ENCODE measurements around the gene RPS19. TPM values are rescaled to one million over a fixed set of nuclear protein-coding genes. Genes with fewer than 3 reads are reported as not detected.
"Not testable (repeated sequence)": the region's sequence is repeated elsewhere in the genome, so short reads cannot be mapped to it uniquely, and the experiment has no call there.

The RPS19 gene
- total and polyA plus RNA-seq, 4 donors = 241 to 2,284 (median 1,370) TPM

- H3K4me3 ChIP-seq (ENCODE audit: low read depth, low read length) = no peak overlapping the region
- H3K27ac ChIP-seq (ENCODE audit: low read depth, low read length) = no peak overlapping the region
- peaks cover 62% of the 10 kb centered on the region for H3K27me3 ChIP-seq (ENCODE audit: control insufficient read depth, insufficient read depth, low read length)
- peaks cover 12% of the 10 kb centered on the region for H3K4me1 ChIP-seq (ENCODE audit: control insufficient read depth, insufficient read depth, low read length)
- no peak for DNase-seq (ENCODE audit: low read depth in 4 of 6, low spot score in 6 of 6)
- WGBS (ENCODE audit: insufficient coverage) = 68% methylated on average over 11 of the region's 13 CpGs
- H3K9me3 ChIP-seq (ENCODE audit: control insufficient read depth, insufficient read depth, low read length) = no peaks in the 10 kb centered on the region
- peaks cover 21% of the 10 kb centered on the region for H3K36me3 ChIP-seq (ENCODE audit: control insufficient read depth, insufficient read depth, low read length)
Observed at GRCh38 chr19:41910992-41911888, 51.2 kb downstream of the RPS19 start.

DNA sequence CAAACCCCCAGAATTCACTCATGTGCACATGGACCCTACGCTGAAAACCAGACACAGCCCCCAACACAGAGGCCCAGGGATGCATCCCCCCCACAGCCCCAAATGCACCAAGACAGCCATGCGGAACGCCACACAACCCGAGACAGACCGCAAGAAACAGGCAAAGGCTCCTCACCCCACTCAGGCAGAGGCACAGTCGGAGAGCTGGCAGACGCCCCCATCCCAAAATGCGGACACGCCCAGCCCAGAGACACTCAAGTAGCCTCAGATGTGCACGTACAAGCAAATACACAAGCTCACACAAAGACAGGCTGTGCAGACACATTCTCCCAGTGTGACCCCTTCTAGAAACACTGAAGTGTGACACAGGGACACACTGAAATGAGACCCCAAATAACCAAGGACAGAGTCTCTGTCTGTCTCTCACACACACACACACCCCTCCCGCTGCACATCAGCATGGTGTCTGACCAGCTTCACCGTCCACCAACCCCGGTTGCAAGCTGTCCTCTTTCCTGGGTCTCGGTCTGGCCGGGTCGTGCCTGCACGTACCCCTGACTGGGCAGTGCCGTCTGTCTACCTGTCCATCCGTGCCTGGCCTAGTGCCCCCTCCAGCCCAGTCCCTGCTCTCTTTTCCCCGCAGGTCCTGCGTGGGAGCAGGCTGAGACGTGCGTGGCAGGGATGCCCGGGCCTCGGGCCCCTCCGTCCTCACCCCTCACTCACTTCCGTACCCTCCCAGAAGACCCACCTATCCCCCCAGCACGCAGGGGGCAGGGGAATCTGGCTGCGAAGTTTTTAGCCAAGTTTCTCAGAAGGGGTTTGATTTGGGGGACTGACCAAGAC, 52.1 kb downstream of the RPS19 start:
- Histone ChIP-seq H3K36me3 (ENCODE audit: control insufficient read depth, insufficient read depth, low read length) (peaks cover 12% of the 10 kb centered on the region), H3K9me3 (ENCODE audit: control insufficient read depth, insufficient read depth, low read length) (no peaks in the 10 kb centered on the region), H3K4me3 (ENCODE audit: low read depth, low read length) (no peak overlapping the region), H3K27ac (ENCODE audit: low read depth, low read length) (no peak overlapping the region), H3K4me1 (ENCODE audit: control insufficient read depth, insufficient read depth, low read length) (peaks cover 12% of the 10 kb centered on the region), H3K27me3 (ENCODE audit: control insufficient read depth, insufficient read depth, low read length) (peaks cover 70% of the 10 kb centered on the region)
- no peak for DNase-seq (ENCODE audit: low read depth in 4 of 6, low spot score in 6 of 6)
- 8% methylated on average over 20 of the region's 29 CpGs for WGBS (ENCODE audit: insufficient coverage)

DNA sequence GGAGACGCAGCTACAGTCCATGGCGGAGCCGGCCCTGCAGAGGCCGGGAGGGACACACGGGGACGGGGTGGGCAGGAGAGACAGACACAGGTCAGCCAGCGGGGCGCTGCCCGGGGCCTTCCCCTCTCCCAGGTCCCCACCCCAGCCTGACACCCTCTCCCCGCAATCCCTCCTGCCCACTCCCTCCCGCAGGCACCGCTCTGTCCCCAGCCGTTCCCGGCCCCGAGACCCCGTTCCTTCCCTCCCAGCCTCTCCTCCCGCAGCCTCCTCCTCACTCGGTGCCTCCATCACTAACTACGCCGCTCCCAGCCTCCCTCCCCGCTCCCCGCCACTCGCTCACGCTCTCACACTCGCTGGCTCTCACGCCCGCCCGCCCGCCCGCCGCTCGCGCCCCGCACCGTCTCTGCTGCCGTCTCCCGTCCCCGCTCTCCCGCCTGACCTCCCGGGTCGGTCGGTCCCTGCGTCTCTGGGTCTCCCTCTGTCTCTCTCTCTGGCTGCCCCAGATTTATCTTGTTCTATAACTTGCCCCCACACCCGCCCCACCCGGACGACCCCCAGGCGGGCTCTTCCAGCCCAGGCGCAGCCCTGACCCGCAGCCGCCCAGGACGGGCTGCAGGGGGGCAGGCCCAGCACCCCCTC, 53.0 kb downstream of the RPS19 start:
- no peak overlapping the region for H3K27ac ChIP-seq (ENCODE audit: low read depth, low read length)
- peaks cover 12% of the 10 kb centered on the region for H3K4me1 ChIP-seq (ENCODE audit: control insufficient read depth, insufficient read depth, low read length)
- H3K9me3 ChIP-seq (ENCODE audit: control insufficient read depth, insufficient read depth, low read length) = no peaks in the 10 kb centered on the region
- under 1% methylated on average over 45 of the region's 51 CpGs for WGBS (ENCODE audit: insufficient coverage)
- peaks cover 6% of the 10 kb centered on the region for H3K36me3 ChIP-seq (ENCODE audit: control insufficient read depth, insufficient read depth, low read length)
- no peak for DNase-seq (ENCODE audit: low read depth in 4 of 6, low spot score in 6 of 6)
- H3K4me3 ChIP-seq (ENCODE audit: low read depth, low read length) = no peak overlapping the region
- peaks cover 77% of the 10 kb centered on the region for H3K27me3 ChIP-seq (ENCODE audit: control insufficient read depth, insufficient read depth, low read length)

DNA sequence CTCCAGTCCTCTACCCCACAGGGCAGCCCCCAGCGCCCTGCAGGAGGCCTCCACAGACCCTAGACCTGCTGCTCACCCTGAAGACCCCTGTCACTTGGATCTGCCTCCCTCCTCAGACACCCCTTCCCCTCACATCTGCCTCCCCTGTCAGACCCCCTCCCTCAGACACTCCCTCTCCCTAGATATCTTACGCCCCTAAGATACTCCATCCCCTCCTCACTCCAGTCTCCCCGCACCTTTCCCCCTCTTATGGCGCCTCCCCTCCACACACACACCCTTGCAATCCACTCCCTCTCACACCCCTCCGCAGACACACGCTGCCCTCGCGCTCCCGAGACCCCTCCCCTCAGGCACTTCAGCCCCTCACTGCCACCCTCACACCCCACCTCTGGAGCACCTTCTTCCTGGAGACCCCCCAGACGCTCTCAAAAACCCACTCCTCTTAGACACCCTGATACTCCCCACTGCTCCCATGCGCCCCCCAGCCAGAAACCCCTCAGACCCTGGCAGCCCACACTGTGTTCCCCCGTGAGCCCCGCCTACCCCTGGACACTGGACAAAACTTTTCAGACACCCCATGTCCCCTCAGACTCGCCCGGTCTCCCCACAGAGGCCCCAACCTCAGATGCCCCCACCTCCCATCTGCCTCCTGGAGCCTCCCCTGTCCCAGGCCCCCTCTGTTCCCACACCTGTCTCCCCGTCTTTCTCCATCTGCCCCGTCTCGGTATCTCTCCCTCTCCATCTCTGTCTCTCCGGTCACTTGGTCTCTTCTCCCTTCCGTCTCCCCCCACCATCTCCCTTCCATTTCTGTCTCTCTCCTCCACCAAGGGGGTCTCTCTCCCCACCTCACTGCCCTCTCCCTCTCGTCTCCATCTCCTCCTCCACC, 53.7 kb downstream of the RPS19 start:
- no peaks in the 10 kb centered on the region for H3K9me3 ChIP-seq (ENCODE audit: control insufficient read depth, insufficient read depth, low read length)
- H3K27me3 ChIP-seq (ENCODE audit: control insufficient read depth, insufficient read depth, low read length) = peaks cover 80% of the 10 kb centered on the region
- H3K27ac ChIP-seq (ENCODE audit: low read depth, low read length) = no peak overlapping the region
- no peak overlapping the region for H3K4me3 ChIP-seq (ENCODE audit: low read depth, low read length)
- H3K4me1 ChIP-seq (ENCODE audit: control insufficient read depth, insufficient read depth, low read length) = peaks cover 12% of the 10 kb centered on the region
- no peak for DNase-seq (ENCODE audit: low read depth in 4 of 6, low spot score in 6 of 6)
- no peaks in the 10 kb centered on the region for H3K36me3 ChIP-seq (ENCODE audit: control insufficient read depth, insufficient read depth, low read length)
- WGBS (ENCODE audit: insufficient coverage) = 5% methylated on average over 21 of the region's 21 CpGs

- not testable (repeated sequence) for DNase-seq (ENCODE audit: low read depth in 4 of 6, low spot score in 6 of 6); H3K4me3 ChIP-seq (ENCODE audit: low read depth, low read length); H3K27ac ChIP-seq (ENCODE audit: low read depth, low read length); H3K9me3 ChIP-seq (ENCODE audit: control insufficient read depth, insufficient read depth, low read length); H3K36me3 ChIP-seq (ENCODE audit: control insufficient read depth, insufficient read depth, low read length)
- WGBS (ENCODE audit: insufficient coverage) = 0% methylated on average over 1 of the region's 5 CpGs
- Histone ChIP-seq H3K4me1 (ENCODE audit: control insufficient read depth, insufficient read depth, low read length) (peaks cover 12% of the 10 kb centered on the region), H3K27me3 (ENCODE audit: control insufficient read depth, insufficient read depth, low read length) (peaks cover 83% of the 10 kb centered on the region)
Observed at GRCh38 chr19:41914424-41914834, 54.4 kb downstream of the RPS19 start.

DNA sequence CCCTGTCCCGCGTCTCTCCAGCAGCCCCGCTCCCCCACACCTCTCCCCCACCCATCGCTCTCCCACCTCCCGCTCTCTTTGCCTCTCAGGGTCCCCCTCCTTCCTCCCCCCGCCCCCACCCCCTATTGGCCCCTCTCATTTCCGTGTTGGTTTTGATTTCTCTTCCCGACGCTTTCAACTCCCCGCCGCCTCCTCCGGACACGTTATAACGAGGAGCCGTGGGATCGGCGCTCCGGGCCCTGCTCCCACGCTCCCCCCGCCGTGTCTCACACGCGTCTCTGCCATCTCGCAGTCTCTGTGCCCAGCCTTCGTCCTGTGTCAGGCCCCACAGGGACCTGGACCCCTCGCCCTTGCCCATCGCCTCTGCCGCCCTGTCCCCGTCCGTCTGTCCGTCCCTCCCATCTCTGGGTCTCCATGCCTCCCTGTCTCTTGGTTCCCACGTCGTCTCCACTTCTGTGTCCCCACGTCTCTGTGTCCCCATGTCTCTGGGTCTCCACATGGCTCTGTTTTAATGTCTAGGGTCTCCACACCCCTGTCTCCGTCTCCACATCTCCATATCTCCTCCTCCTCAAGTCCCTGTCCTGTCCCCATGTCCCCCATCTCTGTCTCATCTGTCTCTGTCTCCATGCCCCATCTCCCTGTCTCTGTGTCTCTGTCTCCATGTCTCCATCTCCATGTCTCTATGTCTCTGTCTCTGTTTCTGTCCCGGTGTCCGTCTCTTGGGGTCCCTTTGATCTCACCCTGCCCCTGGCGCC, 55.1 kb downstream of the RPS19 start:
- WGBS (ENCODE audit: insufficient coverage) = 6% methylated on average over 34 of the region's 38 CpGs
- peaks cover 85% of the 10 kb centered on the region for H3K27me3 ChIP-seq (ENCODE audit: control insufficient read depth, insufficient read depth, low read length)
- H3K4me3 ChIP-seq (ENCODE audit: low read depth, low read length) = no peak overlapping the region
- no peak overlapping the region for H3K27ac ChIP-seq (ENCODE audit: low read depth, low read length)
- no peak for DNase-seq (ENCODE audit: low read depth in 4 of 6, low spot score in 6 of 6)
- H3K36me3 ChIP-seq (ENCODE audit: control insufficient read depth, insufficient read depth, low read length) = no peaks in the 10 kb centered on the region
- peaks cover 12% of the 10 kb centered on the region for H3K4me1 ChIP-seq (ENCODE audit: control insufficient read depth, insufficient read depth, low read length)
- no peaks in the 10 kb centered on the region for H3K9me3 ChIP-seq (ENCODE audit: control insufficient read depth, insufficient read depth, low read length)

- 42% methylated on average over 21 of the region's 27 CpGs for WGBS (ENCODE audit: insufficient coverage)
- no peak overlapping the region for H3K27ac ChIP-seq (ENCODE audit: low read depth, low read length)
- H3K4me1 ChIP-seq (ENCODE audit: control insufficient read depth, insufficient read depth, low read length) = peaks cover 16% of the 10 kb centered on the region
- H3K27me3 ChIP-seq (ENCODE audit: control insufficient read depth, insufficient read depth, low read length) = peaks cover 85% of the 10 kb centered on the region
- H3K36me3 ChIP-seq (ENCODE audit: control insufficient read depth, insufficient read depth, low read length) = no peaks in the 10 kb centered on the region
- no peak for DNase-seq (ENCODE audit: low read depth in 4 of 6, low spot score in 6 of 6)
- H3K4me3 ChIP-seq (ENCODE audit: low read depth, low read length) = no peak overlapping the region
- H3K9me3 ChIP-seq (ENCODE audit: control insufficient read depth, insufficient read depth, low read length) = no peaks in the 10 kb centered on the region
Observed at GRCh38 chr19:41915776-41916414, 55.8 kb downstream of the RPS19 start.

- peaks cover 84% of the 10 kb centered on the region for H3K27me3 ChIP-seq (ENCODE audit: control insufficient read depth, insufficient read depth, low read length)
- peaks cover 17% of the 10 kb centered on the region for H3K4me1 ChIP-seq (ENCODE audit: control insufficient read depth, insufficient read depth, low read length)
- H3K4me3 ChIP-seq (ENCODE audit: low read depth, low read length) = no peak overlapping the region
- no peak overlapping the region for H3K27ac ChIP-seq (ENCODE audit: low read depth, low read length)
- DNase-seq (ENCODE audit: low read depth in 4 of 6, low spot score in 6 of 6) = no peak
- WGBS (ENCODE audit: insufficient coverage) = 51% methylated on average over 8 of the region's 12 CpGs
- no peaks in the 10 kb centered on the region for H3K9me3 ChIP-seq (ENCODE audit: control insufficient read depth, insufficient read depth, low read length)
- H3K36me3 ChIP-seq (ENCODE audit: control insufficient read depth, insufficient read depth, low read length) = no peaks in the 10 kb centered on the region
Observed at GRCh38 chr19:41917676-41918075, 57.6 kb downstream of the RPS19 start.
